ENCODE results near the gene TMA7B. TPM values are rescaled to one million over a fixed set of nuclear protein-coding genes. Genes with fewer than 3 reads are reported as not detected.
"Not testable (repeated sequence)": the region's sequence is repeated elsewhere in the genome, so short reads cannot be mapped to it uniquely, and the experiment has no call there.

The TMA7B gene
- total and polyA plus RNA-seq, 2 donors: 3.3 to 4.8 TPM

- Histone ChIP-seq H3K4me1 (ENCODE audit: control insufficient read depth in 2 of 2, insufficient read depth in 2 of 2, low read length in 2 of 2) (peaks cover 12 to 27% of the 10 kb centered on the region in 2 donors), H3K27me3 (ENCODE audit: control insufficient read depth in 2 of 2, insufficient read depth in 1 of 2, low read length in 1 of 2) (peaks cover 12 to 33% of the 10 kb centered on the region in 2 donors), H3K9me3 (ENCODE audit: control insufficient read depth in 2 of 2, insufficient read depth in 1 of 2, low read length in 1 of 2) (no peaks in the 10 kb centered on the region), H3K4me3 (ENCODE audit: low read length in 2 of 2) (no peak overlapping the region), H3K36me3 (ENCODE audit: control insufficient read depth in 2 of 2, insufficient read depth in 2 of 2, low read length in 1 of 2) (no peaks in the 10 kb centered on the region), H3K27ac (ENCODE audit: low read depth in 1 of 2, low read length in 1 of 2) (no peak overlapping the region)
- DNase-seq (ENCODE audit: low read depth in 6 of 9, low spot score in 9 of 9): no peak
- WGBS: 96% methylated on average over 5 of the region's 5 CpGs
Measured at GRCh38 chr22:39992088-39992826, 32.1 kb downstream of the TMA7B start.

DNA sequence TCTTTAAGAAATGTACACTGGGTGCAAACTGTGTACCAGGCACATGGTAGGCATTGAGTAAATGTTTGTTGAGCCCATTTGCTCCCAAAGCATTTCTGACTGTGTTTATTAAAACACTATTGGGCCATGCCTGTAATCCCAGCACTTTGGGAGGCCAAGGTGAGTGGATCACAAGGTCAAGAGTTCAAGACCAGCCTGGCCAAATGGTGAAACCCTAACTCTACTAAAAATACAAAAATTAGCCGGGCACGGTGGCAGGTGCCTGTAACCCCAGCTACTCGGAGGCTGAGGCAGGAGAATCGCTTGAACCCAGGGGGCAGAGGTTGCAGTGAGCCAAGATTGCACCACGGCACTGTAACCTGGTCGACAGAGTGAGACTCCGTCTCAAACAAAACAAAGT is 32.7 kb downstream of the TMA7B start:
- not testable (repeated sequence) for H3K9me3 ChIP-seq (ENCODE audit: control insufficient read depth in 2 of 2, insufficient read depth in 1 of 2, low read length in 1 of 2); H3K36me3 ChIP-seq (ENCODE audit: control insufficient read depth in 2 of 2, insufficient read depth in 2 of 2, low read length in 1 of 2); H3K4me3 ChIP-seq (ENCODE audit: low read length in 2 of 2); H3K27ac ChIP-seq (ENCODE audit: low read depth in 1 of 2, low read length in 1 of 2); DNase-seq (ENCODE audit: low read depth in 6 of 9, low spot score in 9 of 9)
- Histone ChIP-seq H3K4me1 (ENCODE audit: control insufficient read depth in 2 of 2, insufficient read depth in 2 of 2, low read length in 2 of 2) (peaks cover 12 to 33% of the 10 kb centered on the region in 2 donors), H3K27me3 (ENCODE audit: control insufficient read depth in 2 of 2, insufficient read depth in 1 of 2, low read length in 1 of 2) (peaks cover 12 to 33% of the 10 kb centered on the region in 2 donors)
- 95% methylated on average over 7 of the region's 7 CpGs for WGBS

GRCh38 chr22:39994041-39994565 is 33.9 kb downstream of the TMA7B start:
- WGBS: 17% methylated on average over 20 of the region's 20 CpGs
- no peak overlapping the region for H3K27ac ChIP-seq (ENCODE audit: low read depth in 1 of 2, low read length in 1 of 2)
- H3K4me3 ChIP-seq (ENCODE audit: low read length in 2 of 2): peak overlapping the region; percentile 17 to 45
- no peaks in the 10 kb centered on the region for H3K36me3 ChIP-seq (ENCODE audit: control insufficient read depth in 2 of 2, insufficient read depth in 2 of 2, low read length in 1 of 2)
- H3K27me3 ChIP-seq (ENCODE audit: control insufficient read depth in 2 of 2, insufficient read depth in 1 of 2, low read length in 1 of 2): peaks cover 12 to 30% of the 10 kb centered on the region in 2 donors
- no peaks in the 10 kb centered on the region for H3K9me3 ChIP-seq (ENCODE audit: control insufficient read depth in 2 of 2, insufficient read depth in 1 of 2, low read length in 1 of 2)
- H3K4me1 ChIP-seq (ENCODE audit: control insufficient read depth in 2 of 2, insufficient read depth in 2 of 2, low read length in 2 of 2): peaks cover 12 to 44% of the 10 kb centered on the region in 2 donors
- peak in 1 of 9 donors; percentile 64 for DNase-seq (ENCODE audit: low read depth in 6 of 9, low spot score in 9 of 9)

DNA sequence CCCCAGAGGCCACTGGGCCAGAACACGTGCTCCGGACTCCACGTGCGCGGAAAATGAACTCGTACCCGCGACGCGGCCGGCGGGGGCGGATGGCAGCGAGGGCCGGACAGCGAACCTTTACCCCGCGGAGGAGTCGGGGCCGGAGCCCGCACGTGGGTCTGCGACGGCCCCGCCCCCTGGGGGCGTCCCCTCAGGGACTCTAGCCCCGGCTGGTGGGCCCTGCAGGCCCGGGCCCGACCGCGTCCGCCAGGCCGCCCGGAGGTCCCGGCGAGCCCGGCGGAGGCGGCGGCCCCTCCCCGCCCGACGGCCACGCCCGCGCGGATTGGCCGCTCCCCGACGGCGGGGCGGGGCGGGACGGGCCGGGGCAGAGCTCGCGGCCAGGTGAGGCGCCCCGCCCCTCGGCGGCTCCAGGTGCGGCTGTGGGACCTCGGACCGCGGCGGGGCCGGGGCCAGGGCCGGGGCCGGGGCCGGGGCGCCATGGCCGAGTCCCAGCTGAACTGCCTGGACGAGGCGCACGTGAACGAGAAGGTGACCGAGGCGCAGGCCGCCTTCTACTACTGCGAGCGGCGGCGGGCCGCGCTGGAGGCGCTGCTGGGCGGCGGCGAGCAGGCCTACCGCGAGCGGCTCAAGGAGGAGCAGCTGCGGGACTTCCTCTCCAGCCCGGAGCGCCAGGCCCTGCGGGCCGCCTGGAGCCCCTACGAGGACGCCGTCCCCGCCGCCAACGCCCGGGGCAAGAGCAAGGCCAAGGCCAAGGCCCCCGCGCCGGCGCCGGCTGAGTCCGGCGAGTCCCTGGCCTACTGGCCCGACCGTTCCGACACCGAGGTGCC is 34.6 kb downstream of the TMA7B start, which contains the start of gene FAM83F:
Gene FAM83F, plus strand, starts transcription at position 389 of the 827 bp plus-strand sequence. Its CDS starts 89 bp downstream, at position 478.
- Histone ChIP-seq H3K27ac (ENCODE audit: low read depth in 1 of 2, low read length in 1 of 2) (peak within 1 kb of the TSS in 1 of 2 donors; percentile 44), H3K4me3 (ENCODE audit: low read length in 2 of 2) (peak within 1 kb of the TSS; percentile 24 to 45), H3K27me3 (ENCODE audit: control insufficient read depth in 2 of 2, insufficient read depth in 1 of 2, low read length in 1 of 2) (peaks cover 12 to 29% of the 10 kb centered on the region in 2 donors), H3K9me3 (ENCODE audit: control insufficient read depth in 2 of 2, insufficient read depth in 1 of 2, low read length in 1 of 2) (no peaks in the 10 kb centered on the region), H3K36me3 (ENCODE audit: control insufficient read depth in 2 of 2, insufficient read depth in 2 of 2, low read length in 1 of 2) (no peaks in the 10 kb centered on the region), H3K4me1 (ENCODE audit: control insufficient read depth in 2 of 2, insufficient read depth in 2 of 2, low read length in 2 of 2) (peaks cover 12 to 48% of the 10 kb centered on the region in 2 donors)
- WGBS: 8% methylated on average over 115 of the region's 115 CpGs
- peak in 2 of 9 donors; percentile 39 to 55 for DNase-seq (ENCODE audit: low read depth in 6 of 9, low spot score in 9 of 9)

GRCh38 chr22:39995393-39996252 is 35.4 kb downstream of the TMA7B start:
- DNase-seq (ENCODE audit: low read depth in 6 of 9, low spot score in 9 of 9): no peak
- WGBS: 70% methylated on average over 35 of the region's 35 CpGs
- peak overlapping the region; percentile 24 to 45 for H3K4me3 ChIP-seq (ENCODE audit: low read length in 2 of 2)
- H3K27me3 ChIP-seq (ENCODE audit: control insufficient read depth in 2 of 2, insufficient read depth in 1 of 2, low read length in 1 of 2): peaks cover 12 to 29% of the 10 kb centered on the region in 2 donors
- no peaks in the 10 kb centered on the region for H3K36me3 ChIP-seq (ENCODE audit: control insufficient read depth in 2 of 2, insufficient read depth in 2 of 2, low read length in 1 of 2)
- H3K4me1 ChIP-seq (ENCODE audit: control insufficient read depth in 2 of 2, insufficient read depth in 2 of 2, low read length in 2 of 2): peaks cover 12 to 45% of the 10 kb centered on the region in 2 donors
- peak overlapping the region in 1 of 2 donors; percentile 44 for H3K27ac ChIP-seq (ENCODE audit: low read depth in 1 of 2, low read length in 1 of 2)
- H3K9me3 ChIP-seq (ENCODE audit: control insufficient read depth in 2 of 2, insufficient read depth in 1 of 2, low read length in 1 of 2): no peaks in the 10 kb centered on the region

- H3K4me3 ChIP-seq (ENCODE audit: low read length in 2 of 2): no peak overlapping the region
- no peak for DNase-seq (ENCODE audit: low read depth in 6 of 9, low spot score in 9 of 9)
- no peaks in the 10 kb centered on the region for H3K36me3 ChIP-seq (ENCODE audit: control insufficient read depth in 2 of 2, insufficient read depth in 2 of 2, low read length in 1 of 2)
- peaks cover 12 to 45% of the 10 kb centered on the region in 2 donors for H3K4me1 ChIP-seq (ENCODE audit: control insufficient read depth in 2 of 2, insufficient read depth in 2 of 2, low read length in 2 of 2)
- H3K27ac ChIP-seq (ENCODE audit: low read depth in 1 of 2, low read length in 1 of 2): no peak overlapping the region
- WGBS: 97% methylated on average over 3 of the region's 3 CpGs
- peaks cover 12 to 29% of the 10 kb centered on the region in 2 donors for H3K27me3 ChIP-seq (ENCODE audit: control insufficient read depth in 2 of 2, insufficient read depth in 1 of 2, low read length in 1 of 2)
- H3K9me3 ChIP-seq (ENCODE audit: control insufficient read depth in 2 of 2, insufficient read depth in 1 of 2, low read length in 1 of 2): no peaks in the 10 kb centered on the region
Measured at GRCh38 chr22:39996732-39997131, 36.5 kb downstream of the TMA7B start.

DNA sequence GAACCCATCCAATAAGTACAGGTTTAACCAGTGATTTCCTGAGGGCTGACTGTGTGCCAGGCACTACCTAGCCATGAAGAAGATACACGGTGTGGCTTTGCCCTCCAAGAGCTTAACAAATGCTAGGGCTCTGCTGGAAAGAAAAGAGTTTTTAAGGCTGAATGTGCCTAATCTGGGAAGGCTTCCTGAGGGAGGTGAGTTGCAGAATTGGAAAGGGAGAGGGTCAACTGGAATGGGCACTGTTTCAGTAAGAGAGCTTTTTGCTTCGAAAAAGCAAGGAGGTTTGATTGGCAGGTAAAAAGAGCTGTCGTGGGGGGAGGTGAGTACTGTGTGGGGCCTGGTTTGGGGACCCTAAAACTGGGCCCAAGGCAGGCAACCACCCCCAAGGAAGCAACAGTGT is 37.2 kb downstream of the TMA7B start:
- 94% methylated on average over 3 of the region's 3 CpGs for WGBS
- Histone ChIP-seq H3K27me3 (ENCODE audit: control insufficient read depth in 2 of 2, insufficient read depth in 1 of 2, low read length in 1 of 2) (peaks cover 12 to 29% of the 10 kb centered on the region in 2 donors), H3K9me3 (ENCODE audit: control insufficient read depth in 2 of 2, insufficient read depth in 1 of 2, low read length in 1 of 2) (no peaks in the 10 kb centered on the region), H3K4me3 (ENCODE audit: low read length in 2 of 2) (no peak overlapping the region), H3K4me1 (ENCODE audit: control insufficient read depth in 2 of 2, insufficient read depth in 2 of 2, low read length in 2 of 2) (peaks cover 12 to 45% of the 10 kb centered on the region in 2 donors), H3K36me3 (ENCODE audit: control insufficient read depth in 2 of 2, insufficient read depth in 2 of 2, low read length in 1 of 2) (no peaks in the 10 kb centered on the region), H3K27ac (ENCODE audit: low read depth in 1 of 2, low read length in 1 of 2) (no peak overlapping the region)
- no peak for DNase-seq (ENCODE audit: low read depth in 6 of 9, low spot score in 9 of 9)

DNA sequence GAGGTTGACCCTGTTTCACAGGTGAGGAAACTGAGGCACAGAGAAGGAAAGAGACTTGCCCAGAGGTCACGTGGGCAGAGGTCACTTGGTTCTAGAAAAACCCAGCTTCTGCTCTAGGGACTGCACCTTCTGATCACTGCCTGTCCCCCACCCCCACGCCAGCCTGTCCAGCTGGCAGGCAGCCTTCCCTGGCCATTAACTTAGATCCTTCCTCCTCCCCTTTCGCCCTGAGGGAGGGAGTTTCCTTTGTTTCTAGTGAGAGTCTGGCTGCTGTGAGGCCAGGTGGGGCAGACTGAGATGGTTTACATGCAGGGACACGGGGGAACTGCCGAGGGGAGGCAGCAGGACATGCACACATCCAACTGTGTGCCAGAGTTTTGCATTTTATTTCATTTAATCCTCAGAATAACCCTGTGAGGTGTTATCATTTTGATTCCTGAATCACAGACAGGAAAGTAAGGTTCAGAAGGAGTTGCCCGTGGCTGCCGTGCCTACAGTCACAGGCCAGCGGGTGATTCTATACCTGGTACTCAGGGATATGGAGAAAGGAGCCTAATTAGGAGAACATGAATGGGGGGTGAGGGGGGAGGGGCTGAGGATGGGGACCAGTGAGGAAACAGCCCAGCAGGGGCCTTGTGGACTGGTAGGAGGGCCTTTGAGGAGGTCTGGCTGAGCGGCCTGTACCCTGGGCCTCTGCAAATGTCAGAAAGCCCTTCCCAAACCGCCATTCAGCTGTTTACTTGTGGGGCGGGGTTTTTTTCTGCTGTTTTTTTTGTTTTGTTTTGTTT is 37.9 kb downstream of the TMA7B start:
- H3K4me3 ChIP-seq (ENCODE audit: low read length in 2 of 2): no peak overlapping the region
- peaks cover 12 to 45% of the 10 kb centered on the region in 2 donors for H3K4me1 ChIP-seq (ENCODE audit: control insufficient read depth in 2 of 2, insufficient read depth in 2 of 2, low read length in 2 of 2)
- peaks cover 12 to 27% of the 10 kb centered on the region in 2 donors for H3K27me3 ChIP-seq (ENCODE audit: control insufficient read depth in 2 of 2, insufficient read depth in 1 of 2, low read length in 1 of 2)
- no peak overlapping the region for H3K27ac ChIP-seq (ENCODE audit: low read depth in 1 of 2, low read length in 1 of 2)
- H3K9me3 ChIP-seq (ENCODE audit: control insufficient read depth in 2 of 2, insufficient read depth in 1 of 2, low read length in 1 of 2): no peaks in the 10 kb centered on the region
- no peak for DNase-seq (ENCODE audit: low read depth in 6 of 9, low spot score in 9 of 9)
- WGBS: 86% methylated on average over 11 of the region's 11 CpGs
- H3K36me3 ChIP-seq (ENCODE audit: control insufficient read depth in 2 of 2, insufficient read depth in 2 of 2, low read length in 1 of 2): no peaks in the 10 kb centered on the region

Measured in thymus (tissue), 11 donors.